HAP-1 (cell line): ENCODE measurements around the gene BICD2.

Experiments used
- DNase-seq, 2 experiments: peaks; one replicate each; pipeline ENCODE4 v3.0.0-alpha.2; 2016 to 2020; ENCODE audit warnings: low spot score in 2 of 2
- H3K27me3 ChIP-seq: fragments of 250-450 bp; sonication (Bioruptor Pico); 2 replicates; pipeline ENCODE4 v1.5.1; 2020; ENCODE audit warnings: low read depth, mild to moderate bottlenecking, moderate library complexity
- H3K36me3 ChIP-seq: fragments of 250-450 bp; sonication (Bioruptor Pico); replicated peaks from 2 replicates; pipeline ENCODE4 v1.5.1; 2020; ENCODE audit warnings: mild to moderate bottlenecking
- H3K4me1 ChIP-seq: fragments of 250-450 bp; sonication (Bioruptor Pico); 2 replicates; pipeline ENCODE4 v1.5.1; 2020; ENCODE audit warnings: mild to moderate bottlenecking
- H3K4me3 ChIP-seq: fragments of 250-450 bp; sonication (Bioruptor Pico); 2 replicates; pipeline ENCODE4 v1.5.1; 2020; ENCODE audit warnings: mild to moderate bottlenecking, moderate library complexity
- H3K9me3 ChIP-seq: fragments of 250-450 bp; sonication (Bioruptor Pico); 2 replicates; pipeline ENCODE4 v1.5.1; 2020; ENCODE audit warnings: mild to moderate bottlenecking, moderate library complexity
- in situ Hi-C: fragments of 300-500 bp; cut with MboI; formaldehyde crosslinking; loops from 3 replicates; pipeline ENCODE4 v1.14.3; 2020; ENCODE audit warnings: low sequenced_read_pairs, inconsistent platforms, mixed read lengths

Gene BICD2

DNA sequence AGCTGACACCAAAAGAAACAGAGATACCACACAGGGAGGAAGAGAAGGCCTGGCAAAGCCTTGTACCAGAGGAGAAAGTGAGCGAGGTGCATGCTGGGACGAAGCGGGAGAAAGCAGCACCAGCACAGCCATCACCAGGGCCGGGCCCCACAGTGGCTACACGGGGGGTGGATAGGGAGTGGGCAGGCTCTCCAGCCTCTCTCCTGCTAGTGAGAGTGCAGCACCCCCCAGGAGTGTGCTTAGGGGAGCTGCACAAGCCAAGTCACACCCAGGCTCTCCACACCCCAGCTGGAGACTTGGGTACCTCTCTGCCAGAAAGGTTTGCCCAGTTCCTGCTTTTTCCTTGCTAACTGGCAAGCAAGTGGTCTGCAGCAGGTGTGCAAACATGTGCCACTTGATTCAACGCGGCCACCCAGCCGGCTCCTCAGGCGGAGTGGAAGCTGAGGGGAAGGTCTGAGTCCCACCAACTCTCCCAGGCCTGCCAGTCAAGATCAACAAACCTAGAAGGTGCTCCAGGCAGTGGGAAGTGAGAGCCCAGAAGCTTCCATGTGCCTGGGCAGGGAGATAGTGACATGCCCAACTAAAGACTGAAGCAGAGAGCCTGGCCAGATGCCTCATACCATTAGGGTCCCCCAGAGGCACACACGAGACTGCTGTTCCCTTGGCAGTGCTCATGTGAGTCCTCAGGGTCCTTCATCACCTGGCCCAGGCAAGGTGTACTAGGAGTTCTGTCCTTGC, 39.9 kb downstream of the BICD2 start:
- H3K4me3 ChIP-seq, result no peak overlapping the region
- H3K36me3 ChIP-seq, result peaks cover 36% of the 10 kb centered on the region
- peak in 1 of 2 experiments; percentile 4 for DNase-seq
- in situ Hi-C loops, result no loop called here
- no peaks in the 10 kb centered on the region for H3K4me1 ChIP-seq
- H3K9me3 ChIP-seq, result no peaks in the 10 kb centered on the region
- H3K27me3 ChIP-seq, result no peaks in the 10 kb centered on the region

DNA sequence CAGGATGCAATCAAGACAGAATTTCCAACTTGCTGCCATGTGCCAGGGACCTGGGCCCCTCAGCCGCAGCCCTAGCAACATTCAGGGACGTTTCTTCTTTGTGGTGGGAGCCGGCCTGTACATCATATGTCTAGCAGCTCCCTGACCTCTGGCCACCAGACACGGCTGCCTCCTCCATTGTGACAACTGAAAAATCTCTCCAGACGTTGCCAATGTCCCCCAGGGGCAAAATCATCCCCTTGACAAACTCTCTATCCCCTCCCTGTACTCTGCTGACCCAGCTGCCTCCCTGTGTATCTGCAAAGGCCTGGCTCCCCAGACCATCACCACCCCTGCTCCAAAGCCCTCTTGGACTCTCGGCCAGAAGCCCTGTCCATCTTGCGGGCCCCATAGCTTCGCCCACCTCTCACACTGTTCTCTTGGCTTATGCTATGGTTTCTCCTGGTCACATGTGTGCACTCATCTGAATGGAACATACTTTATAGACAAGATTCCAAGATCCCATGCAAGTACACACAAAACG, 40.8 kb downstream of the BICD2 start:
- Histone ChIP-seq H3K4me3 (no peak overlapping the region), H3K9me3 (no peaks in the 10 kb centered on the region), H3K4me1 (no peaks in the 10 kb centered on the region), H3K36me3 (peaks cover 44% of the 10 kb centered on the region), H3K27me3 (no peaks in the 10 kb centered on the region)
- peak in 1 of 2 experiments; percentile 7 for DNase-seq
- in situ Hi-C loops, result no loop called here

DNA sequence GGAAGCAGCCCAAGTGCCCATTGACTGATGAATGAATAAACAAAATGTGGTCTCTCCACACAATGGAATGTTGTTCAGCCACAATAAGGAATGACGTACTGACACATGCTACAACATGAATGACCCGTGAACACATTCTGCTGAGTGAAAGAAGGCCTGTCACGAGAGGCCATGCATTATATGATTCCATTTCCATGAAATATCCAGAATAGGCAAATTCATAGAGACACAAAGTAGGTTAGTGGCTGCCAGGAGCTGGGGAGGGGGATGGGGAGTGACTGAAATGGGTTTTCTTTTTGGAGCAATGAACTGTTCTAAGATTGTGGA, 41.4 kb downstream of the BICD2 start:
- no peak overlapping the region for H3K4me3 ChIP-seq
- no peaks in the 10 kb centered on the region for H3K9me3 ChIP-seq
- H3K36me3 ChIP-seq, result peaks cover 44% of the 10 kb centered on the region
- no peaks in the 10 kb centered on the region for H3K4me1 ChIP-seq
- H3K27me3 ChIP-seq, result no peaks in the 10 kb centered on the region
- DNase-seq, result peak in 1 of 2 experiments; percentile 1
- in situ Hi-C loops, result no loop called here

DNA sequence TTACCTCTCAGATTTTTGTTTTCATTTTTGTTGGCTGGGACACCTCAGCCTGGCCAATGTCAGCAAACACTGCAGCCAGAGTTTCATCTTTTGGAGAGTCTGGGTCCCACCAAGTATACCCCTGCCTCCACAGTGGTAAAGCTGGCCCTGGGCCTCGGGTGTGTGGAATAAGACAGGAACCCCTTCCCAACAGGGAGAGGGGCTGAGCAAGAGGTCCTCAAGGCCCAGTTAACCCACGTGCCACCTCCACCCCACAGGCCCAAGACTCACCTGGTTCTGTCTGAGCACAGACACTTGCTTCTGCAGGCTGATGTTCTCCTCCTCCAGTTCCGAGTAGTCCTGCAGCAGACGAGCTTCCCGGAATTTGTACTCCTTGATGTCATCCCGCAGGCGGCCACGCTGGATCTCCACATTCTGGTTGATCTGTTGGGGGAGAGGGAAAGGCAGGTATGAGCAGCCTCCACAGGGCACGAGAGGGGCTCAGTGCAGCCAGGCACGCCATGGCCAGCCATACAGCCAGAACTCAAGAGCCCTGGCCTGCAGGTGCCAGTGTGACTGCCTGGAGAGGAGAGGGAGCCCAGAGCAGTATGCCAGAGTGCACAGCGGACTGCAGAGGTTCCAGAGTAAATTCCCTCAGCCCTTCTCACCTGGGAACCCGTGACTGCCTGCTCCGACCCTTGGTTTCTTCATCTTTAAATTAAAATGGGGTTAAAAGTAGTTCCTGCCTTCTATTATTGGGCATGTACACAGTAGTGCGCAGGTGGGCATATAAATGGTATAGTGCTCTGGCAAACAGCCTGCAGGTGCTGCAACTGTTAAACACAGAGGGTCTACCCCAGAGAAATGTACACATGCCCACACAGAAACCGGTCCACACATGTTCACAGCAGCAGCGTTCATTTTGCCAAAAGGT, 42.0 kb downstream of the BICD2 start:
- peak in 1 of 2 experiments; percentile 2 for DNase-seq
- H3K4me1 ChIP-seq, result no peaks in the 10 kb centered on the region
- peaks cover 48% of the 10 kb centered on the region for H3K36me3 ChIP-seq
- in situ Hi-C loops, result no loop called here
- no peaks in the 10 kb centered on the region for H3K27me3 ChIP-seq
- H3K9me3 ChIP-seq, result no peaks in the 10 kb centered on the region
- H3K4me3 ChIP-seq, result no peak overlapping the region

DNA sequence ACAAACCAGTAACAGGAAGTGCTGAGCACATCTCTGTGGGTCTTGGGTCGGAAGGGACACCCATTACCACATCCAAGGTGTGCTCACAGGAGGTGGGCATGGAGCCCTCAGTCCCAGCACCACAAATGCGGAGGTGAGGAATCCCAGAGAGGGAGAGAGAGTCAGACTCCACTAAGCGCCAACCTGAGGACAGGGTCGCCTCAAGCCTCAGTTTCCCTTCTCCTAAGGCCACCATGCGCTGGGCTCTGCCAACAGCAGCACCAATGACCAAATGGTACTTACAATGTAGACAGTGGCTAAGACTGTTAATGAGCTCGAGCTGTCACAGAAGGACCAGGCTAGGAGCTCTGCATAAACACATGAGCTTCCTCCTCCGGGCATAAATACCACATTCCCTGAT, 43.1 kb downstream of the BICD2 start:
- in situ Hi-C loops, result no loop called here

DNA sequence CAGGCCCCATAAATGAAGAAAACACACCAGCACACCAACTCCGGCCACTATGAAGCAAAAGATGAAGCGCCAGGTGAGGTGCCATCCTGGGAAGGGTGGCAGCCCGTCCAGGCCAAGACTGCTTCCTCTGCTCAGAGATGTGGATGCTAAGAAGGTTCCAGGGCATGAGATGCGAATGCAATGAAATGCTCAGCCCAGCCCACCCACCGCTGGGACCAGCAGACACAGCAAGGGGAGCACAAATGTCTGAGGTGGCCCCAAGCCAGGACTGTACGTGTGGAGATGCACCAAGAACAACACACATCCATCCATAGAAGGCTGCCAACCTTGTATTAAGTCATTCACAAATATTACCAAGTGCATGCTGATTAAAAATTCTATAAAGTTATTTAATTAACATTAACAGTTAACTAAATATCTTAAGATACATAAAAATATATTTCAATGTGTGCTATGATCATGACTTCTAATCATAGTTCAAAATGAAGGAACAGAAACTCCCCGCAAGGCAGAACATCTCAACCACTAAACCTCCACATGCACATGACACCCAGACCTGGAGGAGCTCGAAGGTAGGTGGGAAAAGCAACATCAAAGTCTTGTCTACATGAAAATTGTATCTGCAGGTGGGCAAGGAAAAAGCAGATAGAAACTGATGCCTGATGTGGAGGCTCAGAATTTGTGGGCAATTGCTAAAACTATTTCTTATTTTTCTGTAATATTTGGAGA, 43.7 kb downstream of the BICD2 start:
- no peak for DNase-seq
- no peak overlapping the region for H3K4me3 ChIP-seq
- in situ Hi-C loops, result no loop called here
- no peaks in the 10 kb centered on the region for H3K4me1 ChIP-seq
- peaks cover 62% of the 10 kb centered on the region for H3K36me3 ChIP-seq
- no peaks in the 10 kb centered on the region for H3K9me3 ChIP-seq
- no peaks in the 10 kb centered on the region for H3K27me3 ChIP-seq

More for the DNA sequence above, 43.1 kb downstream of the BICD2 start:
- Histone ChIP-seq H3K4me1 (no peaks in the 10 kb centered on the region), H3K4me3 (no peak overlapping the region), H3K9me3 (no peaks in the 10 kb centered on the region), H3K27me3 (no peaks in the 10 kb centered on the region), H3K36me3 (peaks cover 57% of the 10 kb centered on the region)
- DNase-seq, result peak in 1 of 2 experiments; percentile 1

DNA sequence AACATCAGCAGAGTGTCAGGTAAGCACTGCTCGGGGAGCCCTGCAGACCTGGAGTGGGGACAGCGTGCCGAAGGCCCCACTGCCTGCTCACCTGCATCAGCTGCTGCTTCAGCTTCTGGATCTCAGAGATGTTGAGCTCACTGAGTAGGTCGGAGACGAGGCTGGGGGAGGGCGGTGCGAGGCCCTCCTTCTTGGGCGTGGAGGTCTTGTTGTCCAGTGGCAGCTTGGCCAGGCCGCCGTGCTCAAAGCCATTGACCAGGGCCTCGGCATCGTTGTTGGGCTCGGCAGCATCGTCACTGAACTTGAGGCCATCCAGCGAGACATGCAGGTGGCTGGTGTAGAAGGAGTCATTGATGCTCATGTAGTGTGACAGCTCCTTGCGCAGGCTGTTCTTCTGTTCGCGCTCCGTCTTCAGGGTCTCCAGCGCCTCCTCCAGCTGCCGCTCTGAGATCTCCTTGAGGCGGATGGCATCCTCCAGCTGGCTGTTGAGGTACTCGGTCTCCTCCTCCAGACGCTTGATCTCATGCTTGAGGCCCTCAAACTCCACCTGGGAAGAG, 44.3 kb downstream of the BICD2 start:
- DNase-seq, result no peak
- H3K27me3 ChIP-seq, result no peaks in the 10 kb centered on the region
- in situ Hi-C loops, result no loop called here
- no peak overlapping the region for H3K4me3 ChIP-seq
- no peaks in the 10 kb centered on the region for H3K4me1 ChIP-seq
- peaks cover 66% of the 10 kb centered on the region for H3K36me3 ChIP-seq
- H3K9me3 ChIP-seq, result no peaks in the 10 kb centered on the region

DNA sequence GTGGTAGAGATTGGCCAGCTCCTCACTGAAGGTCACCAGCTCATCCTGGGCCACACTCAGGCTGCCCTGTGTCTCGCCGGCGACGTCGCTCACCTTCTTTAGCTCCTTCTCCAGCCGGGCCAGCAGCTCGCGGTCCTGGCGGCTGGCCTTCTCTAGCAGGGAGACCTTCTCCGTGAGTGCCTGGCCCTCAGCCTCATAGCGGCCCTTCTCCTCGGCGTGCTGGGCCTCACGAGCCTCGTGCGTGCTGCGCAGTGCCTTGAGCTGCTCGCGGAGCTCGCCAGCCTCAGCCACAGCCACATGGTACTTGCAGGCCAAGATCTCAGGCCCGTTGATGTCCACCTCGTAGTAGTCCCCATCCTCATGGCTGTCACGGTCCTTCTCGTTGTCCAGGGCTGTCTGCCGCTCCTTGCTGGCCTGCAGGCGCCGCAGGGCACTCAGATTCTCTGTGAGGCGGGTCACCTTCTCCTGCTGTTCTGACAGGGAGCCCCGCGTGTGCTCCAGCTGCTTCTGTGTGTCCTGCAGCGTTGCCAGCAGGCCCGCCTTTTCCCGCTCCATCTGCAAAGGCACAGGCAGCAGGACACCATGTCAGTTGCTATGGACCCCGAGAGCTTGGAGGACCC, 45.5 kb downstream of the BICD2 start:
- no peaks in the 10 kb centered on the region for H3K4me1 ChIP-seq
- peaks cover 78% of the 10 kb centered on the region for H3K36me3 ChIP-seq
- in situ Hi-C loops, result loop anchor here (5.0 kb wide), 1 partner anchor 73 kb away; no protein-coding TSS in a partner anchor
- no peaks in the 10 kb centered on the region for H3K9me3 ChIP-seq
- H3K4me3 ChIP-seq, result no peak overlapping the region
- H3K27me3 ChIP-seq, result no peaks in the 10 kb centered on the region
- DNase-seq, result no peak

DNA sequence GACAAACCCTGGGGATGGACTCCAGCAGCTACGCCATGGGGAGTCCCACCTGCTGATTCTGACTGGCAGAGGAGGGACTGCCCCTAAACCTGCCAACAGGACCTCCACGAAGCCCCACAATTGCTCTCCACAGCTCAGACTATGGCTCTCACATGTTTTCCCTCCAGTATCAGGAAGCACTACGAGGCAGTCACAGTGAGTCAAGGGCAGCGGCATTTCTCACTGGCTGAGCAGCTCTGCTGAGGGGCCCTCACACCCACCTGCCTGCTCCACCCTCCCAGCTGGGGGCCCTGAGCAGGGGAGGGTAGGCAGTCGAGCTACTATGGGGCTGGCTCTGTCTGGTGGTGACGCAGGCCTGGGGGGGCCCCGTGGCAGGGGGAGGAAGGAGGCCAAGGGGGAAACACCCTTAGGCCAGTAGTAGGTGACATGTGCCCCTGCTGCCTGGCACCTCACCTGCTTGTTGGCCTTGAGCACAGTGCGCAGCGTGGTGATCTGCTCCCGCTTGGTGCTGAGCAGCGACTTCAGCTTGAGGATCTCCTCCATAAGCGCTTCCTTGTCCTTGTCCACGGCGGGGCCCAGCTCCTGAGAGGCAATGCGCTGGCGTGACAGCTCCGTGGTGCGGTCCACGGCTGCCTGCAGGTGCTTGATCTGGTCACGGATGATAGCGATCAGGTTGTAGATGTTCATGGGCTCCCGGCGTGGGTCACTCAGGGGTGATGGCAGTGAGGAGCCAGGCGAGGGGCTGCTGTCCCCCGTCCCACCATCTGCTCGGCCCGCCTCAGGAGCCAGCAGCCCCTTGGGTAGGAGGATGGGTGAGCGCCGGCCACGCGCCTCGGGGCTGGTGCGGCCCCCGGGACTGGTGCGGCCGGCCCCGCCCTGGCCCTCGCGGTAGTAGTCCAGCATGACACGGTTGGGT, 46.3 kb downstream of the BICD2 start:
- Histone ChIP-seq H3K36me3 (peaks cover 86% of the 10 kb centered on the region), H3K4me3 (no peak overlapping the region), H3K4me1 (no peaks in the 10 kb centered on the region), H3K27me3 (no peaks in the 10 kb centered on the region), H3K9me3 (no peaks in the 10 kb centered on the region)
- in situ Hi-C loops, result loop anchor here (5.0 kb wide), 1 partner anchor 74 kb away; no protein-coding TSS in a partner anchor
- no peak for DNase-seq

DNA sequence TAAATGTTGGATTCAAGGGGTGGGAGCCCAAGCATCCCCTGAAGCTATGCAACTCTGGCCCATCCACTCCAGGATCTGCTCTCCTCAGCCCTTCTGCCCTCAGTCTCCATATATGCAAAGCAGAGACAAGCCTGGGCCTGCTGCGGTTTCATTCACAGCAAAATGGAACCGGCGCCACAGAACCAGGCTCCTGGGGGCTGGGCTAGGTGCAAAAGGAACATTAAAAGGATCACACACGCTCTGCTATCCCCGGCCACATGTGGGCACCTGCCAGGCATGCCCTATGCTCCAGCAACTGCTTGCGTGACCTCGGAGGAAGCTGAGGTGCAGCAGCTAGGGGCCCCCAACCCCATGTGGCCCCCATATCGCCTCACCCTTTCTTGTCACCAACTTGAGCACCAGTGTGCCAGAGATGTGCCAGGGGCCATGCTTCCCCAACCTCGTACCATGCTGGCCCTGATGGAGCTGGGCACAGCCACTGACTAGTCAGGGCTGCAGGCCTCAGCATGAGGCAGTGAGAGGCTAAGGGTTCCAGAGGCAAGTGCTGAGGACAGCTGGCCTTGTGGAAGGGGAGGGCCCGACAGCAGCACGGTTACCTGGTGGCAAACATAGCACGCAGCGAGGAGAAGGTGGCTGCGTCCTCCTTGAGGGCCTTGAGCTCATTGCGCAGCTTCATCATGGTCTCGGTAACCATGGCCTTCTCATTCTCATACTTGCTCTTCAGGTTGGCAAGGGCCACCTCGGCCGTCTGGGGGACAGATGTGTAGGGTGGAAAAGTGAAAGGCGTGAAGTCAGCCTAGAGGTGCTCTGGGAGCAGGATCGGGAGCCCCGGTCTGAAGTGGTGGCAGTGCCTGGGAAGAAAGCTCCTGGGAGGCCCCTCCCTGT, 47.2 kb downstream of the BICD2 start:
- in situ Hi-C loops, result loop anchor here (5.0 kb wide), 1 partner anchor 75 kb away; no protein-coding TSS in a partner anchor
- no peak for DNase-seq
- Histone ChIP-seq H3K9me3 (no peaks in the 10 kb centered on the region), H3K36me3 (peaks cover 88% of the 10 kb centered on the region), H3K27me3 (no peaks in the 10 kb centered on the region), H3K4me1 (no peaks in the 10 kb centered on the region), H3K4me3 (no peak overlapping the region)

DNA sequence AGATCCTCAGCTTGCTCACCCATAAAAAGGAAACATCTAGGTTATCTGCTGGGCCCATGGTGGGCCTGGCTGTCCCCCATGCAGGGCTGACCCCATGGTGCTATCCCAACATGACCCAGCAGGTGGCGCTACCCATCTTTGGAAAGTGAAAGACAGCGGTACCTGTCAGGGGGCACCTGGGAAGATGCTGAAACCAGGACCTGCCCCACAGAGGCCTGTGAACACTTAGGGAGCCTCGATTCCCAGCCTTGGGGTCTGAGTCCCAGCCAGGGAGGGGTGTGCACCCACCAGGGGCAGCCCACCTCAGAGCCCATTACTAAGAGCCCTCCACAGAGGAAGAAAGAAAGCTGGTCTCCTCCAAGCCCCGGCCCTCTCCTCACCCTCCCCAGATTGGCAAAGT, 48.1 kb downstream of the BICD2 start:
- peaks cover 85% of the 10 kb centered on the region for H3K36me3 ChIP-seq
- no peaks in the 10 kb centered on the region for H3K9me3 ChIP-seq
- no peaks in the 10 kb centered on the region for H3K4me1 ChIP-seq
- no peak overlapping the region for H3K4me3 ChIP-seq
- no peaks in the 10 kb centered on the region for H3K27me3 ChIP-seq
- peak; percentile 18 to 91 for DNase-seq
- in situ Hi-C loops, result loop anchor here (5.0 kb wide), 1 partner anchor 76 kb away; no protein-coding TSS in a partner anchor
